Stimulated activated CD8-positive, alpha-beta memory T cell treated with anti-CD3 and anti-CD28 coated beads, Interleukin-15, amount 100 ng/mL, for 1 hour (primary cell): Measurements from ENCODE around the gene TADA2A.
A peak's percentile ranks its signal among the peaks of the same experiment; 100 is the strongest.

Experiments used
- DNase-seq: peaks from one replicate; pipeline ENCODE4 v3.0.0-alpha.2; 2020; ENCODE audit warnings: low read depth

Gene TADA2A, protein sequence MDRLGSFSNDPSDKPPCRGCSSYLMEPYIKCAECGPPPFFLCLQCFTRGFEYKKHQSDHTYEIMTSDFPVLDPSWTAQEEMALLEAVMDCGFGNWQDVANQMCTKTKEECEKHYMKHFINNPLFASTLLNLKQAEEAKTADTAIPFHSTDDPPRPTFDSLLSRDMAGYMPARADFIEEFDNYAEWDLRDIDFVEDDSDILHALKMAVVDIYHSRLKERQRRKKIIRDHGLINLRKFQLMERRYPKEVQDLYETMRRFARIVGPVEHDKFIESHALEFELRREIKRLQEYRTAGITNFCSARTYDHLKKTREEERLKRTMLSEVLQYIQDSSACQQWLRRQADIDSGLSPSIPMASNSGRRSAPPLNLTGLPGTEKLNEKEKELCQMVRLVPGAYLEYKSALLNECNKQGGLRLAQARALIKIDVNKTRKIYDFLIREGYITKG

GRCh38 chr17:37406635-37407461 is at the start of gene TADA2A, which contains the start of gene ACACA:
Gene TADA2A, plus strand, starts transcription at chr17:37406886. Its CDS starts 4,480 bp downstream, at chr17:37411366.
Gene ACACA, minus strand, starts transcription at chr17:37406836. Its CDS starts 537 bp downstream, at chr17:37406299.
- peak; percentile 35 for DNase-seq

- no peak for DNase-seq
Observed at GRCh38 chr17:37358098-37358829, 48.4 kb upstream of the TADA2A start.

- DNase-seq: peak; percentile 70
Observed at GRCh38 chr17:37358830-37359681, 47.6 kb upstream of the TADA2A start.

GRCh38 chr17:37359682-37360188 is 47.0 kb upstream of the TADA2A start:
- no peak for DNase-seq

DNA sequence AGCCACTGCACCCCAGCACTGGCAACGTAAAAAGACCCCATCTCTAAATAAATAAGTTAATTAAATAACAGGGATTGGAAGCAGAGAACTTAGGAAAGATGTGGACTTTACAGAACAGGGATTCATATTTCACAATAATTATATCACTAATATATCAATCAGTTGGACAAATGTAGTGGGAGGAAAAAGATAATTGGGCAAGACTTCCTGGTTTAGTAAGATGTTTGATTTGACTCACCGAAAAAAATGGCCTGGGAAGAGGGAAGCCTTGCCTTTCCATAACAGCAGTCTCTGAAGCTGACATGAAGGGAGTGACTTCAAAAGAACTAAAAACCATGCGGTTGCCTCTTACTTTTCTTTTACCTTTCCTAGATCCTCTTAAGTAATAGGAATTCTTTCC is 46.1 kb upstream of the TADA2A start:
- no peak for DNase-seq

DNA sequence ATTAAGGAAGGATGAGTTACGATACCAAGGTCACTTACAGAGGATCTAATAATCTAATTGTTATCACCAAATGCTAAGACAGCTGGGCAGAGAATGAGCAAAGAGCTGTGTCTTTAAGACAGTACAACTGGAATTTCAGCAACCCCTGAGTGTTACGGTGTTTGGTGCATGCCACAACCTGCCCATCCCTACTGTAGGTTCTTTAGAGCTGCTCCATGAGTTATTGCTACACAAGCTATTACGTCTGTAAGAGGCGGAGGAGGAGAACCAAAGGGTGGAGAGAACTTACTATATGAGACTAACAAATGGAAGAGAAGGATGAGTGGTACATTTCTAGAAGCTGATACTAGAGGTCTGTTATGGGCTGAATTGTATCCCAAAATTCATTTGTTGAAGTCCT is 45.1 kb upstream of the TADA2A start:
- no peak for DNase-seq

GRCh38 chr17:37365589-37365988 is 41.1 kb upstream of the TADA2A start:
- DNase-seq: no peak

- no peak for DNase-seq
Observed at GRCh38 chr17:37368577-37368976, 38.1 kb upstream of the TADA2A start.

DNA sequence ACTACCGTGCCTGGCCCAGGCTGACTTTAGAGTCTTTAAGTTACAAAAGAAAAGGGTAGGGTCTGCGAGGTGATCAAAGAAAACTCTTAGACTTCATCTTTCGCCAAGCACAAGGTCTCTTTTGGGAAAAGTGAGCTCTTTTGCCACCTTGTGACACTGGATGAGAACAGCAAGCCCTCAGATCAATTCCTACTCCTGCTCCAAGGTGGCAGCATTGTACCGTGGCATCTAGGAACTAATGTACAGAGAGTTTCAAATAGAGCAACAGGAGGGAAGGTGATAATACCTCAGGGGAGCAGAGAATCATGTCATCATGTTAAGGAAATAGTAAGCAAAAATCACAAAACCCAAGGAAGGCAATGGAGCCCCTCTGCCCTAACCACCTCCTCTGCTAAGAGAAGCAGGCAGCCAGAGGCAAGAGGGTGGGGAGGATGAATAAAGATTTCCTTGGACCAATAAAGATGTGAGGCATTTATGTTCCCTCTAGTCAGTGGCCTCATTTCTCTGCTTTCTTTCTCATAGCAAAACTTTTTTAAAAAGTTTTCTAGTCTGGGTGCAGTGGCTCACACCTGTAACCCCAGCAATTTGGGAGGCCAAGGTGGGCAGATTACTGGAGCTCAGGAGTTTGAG is 33.0 kb upstream of the TADA2A start:
- no peak for DNase-seq

DNA sequence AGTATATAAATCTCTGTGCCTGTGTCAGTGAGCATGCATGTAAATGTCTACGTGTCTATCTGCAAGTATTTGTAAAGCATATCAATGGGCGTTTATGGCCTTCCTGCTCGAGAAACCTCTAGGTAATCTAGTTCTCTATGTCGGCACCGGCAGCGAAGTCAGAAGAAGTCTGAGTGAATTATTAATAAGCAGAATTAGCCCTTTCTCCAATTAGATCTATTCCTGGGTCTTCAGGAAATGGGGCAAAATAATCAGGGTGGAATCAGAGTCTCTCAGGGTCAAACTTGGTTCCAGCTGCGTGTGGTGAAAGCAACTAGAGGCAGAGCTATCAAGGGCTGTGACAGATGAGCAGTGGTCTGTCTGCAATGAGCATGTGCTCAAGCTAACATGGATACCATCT is 31.0 kb upstream of the TADA2A start, which contains the start of gene C17orf78:
C17orf78 (plus strand) TSS at position 280 of the 400 bp plus-strand sequence; CDS start at position 388, 108 bp downstream.
- no peak for DNase-seq

DNA sequence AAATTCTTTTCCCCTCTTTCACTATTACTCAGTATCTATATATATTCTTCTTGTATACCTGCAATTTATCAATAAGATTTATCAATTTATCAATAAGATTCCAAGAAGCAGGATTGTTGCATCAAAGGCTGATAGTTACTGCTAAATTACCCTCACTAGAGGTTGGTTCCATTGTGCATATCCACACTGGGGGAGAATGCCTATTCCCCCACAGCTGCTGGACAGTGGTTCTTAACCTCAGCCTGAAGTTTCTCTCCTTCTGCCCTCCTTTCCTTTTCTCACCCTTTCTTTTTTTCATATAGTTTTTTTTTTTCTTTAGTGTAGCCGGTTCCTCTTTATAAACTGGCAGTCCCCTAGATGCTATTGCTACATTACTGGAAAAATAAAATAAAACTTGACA is 24.6 kb upstream of the TADA2A start:
- no peak for DNase-seq

- no peak for DNase-seq
Observed at GRCh38 chr17:37384560-37385149, 22.0 kb upstream of the TADA2A start.

- DNase-seq: no peak
Observed at GRCh38 chr17:37385474-37385990, 21.2 kb upstream of the TADA2A start.

DNA sequence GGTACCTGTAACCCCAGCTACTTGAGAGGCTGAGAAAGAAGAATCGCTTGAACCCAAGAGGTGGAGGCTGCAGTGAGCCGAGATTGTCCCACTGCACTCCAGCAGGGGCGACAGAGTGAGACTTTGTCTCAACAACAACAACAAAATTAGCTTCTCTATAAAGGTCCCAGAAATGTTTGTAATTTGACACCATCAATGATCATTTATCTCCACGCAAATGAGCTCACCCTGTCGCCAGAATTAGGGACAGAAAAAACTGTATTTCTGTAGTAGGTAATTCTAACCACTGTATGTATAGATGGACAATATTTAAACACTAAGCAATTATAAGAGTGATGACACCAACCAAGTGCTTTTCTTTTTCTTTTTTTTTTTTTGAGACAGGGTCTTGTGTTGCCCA is 20.2 kb upstream of the TADA2A start:
- no peak for DNase-seq

DNA sequence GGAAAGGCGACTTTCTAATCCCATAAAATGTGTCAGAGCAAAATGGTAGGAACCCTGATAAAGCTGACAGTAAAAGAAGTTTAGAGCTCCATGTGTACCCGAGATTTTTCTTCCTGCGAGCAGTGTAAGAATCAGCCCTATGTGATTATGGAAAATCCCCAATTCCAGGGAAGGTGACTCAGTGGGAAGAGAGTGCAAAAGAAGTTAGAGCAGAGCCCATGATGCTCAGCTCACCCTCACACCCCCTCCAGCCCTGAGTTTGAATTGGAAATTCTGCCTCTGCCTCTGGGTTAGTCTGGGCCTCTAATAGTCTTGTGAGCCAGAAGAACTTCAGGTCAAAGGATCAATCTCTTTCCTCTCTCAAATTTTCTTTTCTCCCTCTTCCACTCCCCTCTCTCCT is 18.4 kb upstream of the TADA2A start:
- DNase-seq: no peak

DNA sequence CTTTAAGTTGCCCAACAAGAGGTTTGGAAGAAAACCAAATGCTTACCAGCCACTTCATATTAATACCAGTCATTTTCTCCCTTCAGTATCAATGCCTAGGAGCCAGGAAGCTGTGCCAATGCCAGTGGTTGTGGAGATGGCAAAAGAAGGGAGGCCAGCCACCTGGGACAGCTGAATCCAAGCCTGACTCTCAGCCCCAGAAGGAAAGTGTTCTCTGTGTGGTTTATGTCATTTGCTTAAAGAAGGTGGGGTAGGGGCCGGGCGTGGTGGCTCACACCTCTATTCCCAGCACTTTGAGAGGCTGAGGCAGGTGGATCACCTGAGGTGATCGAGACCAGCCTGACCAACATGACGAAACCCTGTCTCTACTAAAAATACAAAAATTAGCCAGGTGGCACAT is 17.5 kb upstream of the TADA2A start:
- DNase-seq: no peak

DNA sequence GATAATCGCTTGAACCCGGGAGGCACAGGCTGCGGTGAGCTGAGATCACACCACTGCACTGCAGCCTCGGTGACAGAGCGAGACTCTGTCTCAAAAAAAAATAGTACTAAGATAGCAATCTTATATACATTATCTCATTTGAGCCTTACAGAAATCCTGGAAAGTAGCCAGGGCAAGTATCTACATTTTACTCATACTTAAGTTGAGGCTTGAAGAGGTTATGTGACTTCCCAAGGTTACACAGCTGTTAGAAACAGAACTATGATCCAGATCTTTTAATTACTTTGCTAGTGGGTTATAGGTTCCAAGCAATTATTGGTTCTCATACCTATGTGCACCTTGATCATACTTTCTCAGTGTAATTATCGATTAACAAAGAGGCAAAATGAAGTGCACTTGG is 15.5 kb upstream of the TADA2A start:
- no peak for DNase-seq

- no peak for DNase-seq
Observed at GRCh38 chr17:37392024-37392590, 14.6 kb upstream of the TADA2A start.

DNA sequence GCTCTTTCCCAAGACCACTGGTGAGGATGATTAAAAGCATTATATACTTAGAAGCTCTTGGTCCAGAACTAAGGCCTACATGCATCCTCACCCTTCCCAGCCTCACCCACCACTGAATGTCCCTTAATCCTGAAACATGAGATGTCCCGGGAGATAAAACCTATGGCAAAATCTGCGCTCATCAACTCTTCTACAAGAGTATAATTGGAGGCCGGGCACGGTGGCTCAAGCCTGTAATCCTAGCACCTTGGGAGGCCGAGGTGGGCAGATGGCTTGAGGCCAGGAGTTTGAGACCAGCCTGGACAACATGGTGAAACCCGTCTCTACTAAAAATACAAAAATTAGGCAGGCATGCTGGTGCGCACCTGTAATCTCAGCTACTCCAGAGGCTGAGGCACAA is 13.3 kb upstream of the TADA2A start:
- no peak for DNase-seq
